Stimulated activated CD8-positive, alpha-beta memory T cell treated with anti-CD3 and anti-CD28 coated beads, Interleukin-4, amount 100 ng/mL, for 48 hours (primary cell): ENCODE measurements around the gene ASCC3.
"Not testable (repeated sequence)": the region's sequence is repeated elsewhere in the genome, so short reads cannot be mapped to it uniquely, and the experiment has no call there.

Experiments used
- DNase-seq: peaks from one replicate; pipeline ENCODE4 v3.0.0-alpha.2; 2020

Gene ASCC3

GRCh38 chr6:100712997-100713396 lies 168.1 kb downstream of the ASCC3 start:
- DNase-seq: no peak

DNA sequence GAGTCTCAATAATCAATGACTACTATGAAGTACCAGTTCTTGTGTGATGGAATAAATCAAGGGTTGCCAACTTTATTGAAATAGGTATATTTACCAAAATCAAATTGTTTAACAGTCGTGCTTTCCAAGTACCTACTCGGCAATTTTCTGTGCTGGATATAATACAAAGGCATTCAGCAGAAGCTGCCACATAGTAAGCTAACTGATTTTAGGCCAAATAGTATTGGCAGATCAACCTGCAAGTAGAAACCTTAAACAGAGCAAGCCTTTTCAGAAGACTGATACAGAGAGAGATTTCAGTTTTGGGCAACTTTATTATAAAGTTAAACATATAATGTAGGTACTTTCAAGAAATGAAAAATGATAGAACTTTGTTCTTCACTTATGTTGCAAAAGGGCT lies 174.6 kb downstream of the ASCC3 start:
- no peak for DNase-seq

DNA sequence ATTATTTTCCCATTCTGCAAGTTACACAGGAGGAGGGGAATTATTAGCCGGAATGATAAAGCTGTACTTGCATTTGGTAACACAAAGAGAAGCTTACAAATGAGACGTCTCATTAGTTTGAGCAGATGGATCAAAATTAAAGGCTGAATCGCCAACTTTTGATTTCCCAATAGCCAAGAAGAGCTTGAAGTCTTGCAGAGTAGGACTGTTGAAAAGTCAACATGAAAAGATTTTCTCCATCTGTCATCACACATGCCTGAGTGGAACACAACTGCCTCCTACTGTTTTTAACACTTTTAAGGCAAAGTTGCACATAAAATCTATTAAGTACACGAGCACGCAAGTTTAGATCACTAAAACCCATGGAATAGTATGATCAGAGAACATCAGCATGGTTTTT lies 176.2 kb downstream of the ASCC3 start:
- no peak for DNase-seq

DNA sequence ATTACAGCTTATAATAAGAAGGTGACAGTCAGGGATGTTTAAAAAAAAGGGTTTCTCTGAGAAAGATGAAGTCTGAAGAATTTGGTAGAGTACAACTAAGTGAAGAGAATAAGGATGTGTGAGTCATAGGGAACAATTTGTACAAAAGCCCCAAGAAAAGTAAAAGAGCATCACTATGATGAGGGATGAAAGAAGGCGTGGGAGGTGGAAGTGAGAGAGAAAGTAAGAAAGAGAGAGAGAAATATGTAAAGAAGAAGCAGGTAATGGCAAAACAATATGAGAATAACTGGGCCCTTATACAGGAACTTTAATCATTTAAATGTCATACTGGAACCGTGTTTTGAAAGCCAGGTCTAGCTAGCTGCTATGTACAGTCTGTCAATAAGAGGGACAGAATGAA lies 179.4 kb downstream of the ASCC3 start:
- no peak for DNase-seq

GRCh38 chr6:100700009-100700408 lies 181.1 kb downstream of the ASCC3 start:
- DNase-seq: no peak

DNA sequence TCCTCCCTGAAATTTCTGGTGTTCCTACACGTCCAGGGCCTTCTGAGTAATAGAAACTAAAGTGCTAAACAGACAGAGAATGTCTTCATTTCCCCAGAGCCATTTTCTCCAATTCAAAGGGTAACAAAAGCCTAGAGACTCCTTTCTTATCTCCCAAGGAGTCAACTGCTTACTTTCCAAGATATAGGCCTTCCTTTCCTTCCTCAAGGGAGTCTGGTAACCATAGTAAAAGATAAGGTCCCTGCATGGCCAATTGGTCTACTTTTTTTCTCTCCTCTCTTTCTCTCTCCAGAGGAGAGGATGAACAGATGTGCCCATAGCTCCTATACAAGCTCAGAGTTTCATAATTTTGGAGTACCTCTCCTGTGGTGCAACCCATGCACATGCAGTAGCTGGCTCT lies 185.7 kb downstream of the ASCC3 start:
- DNase-seq: no peak

DNA sequence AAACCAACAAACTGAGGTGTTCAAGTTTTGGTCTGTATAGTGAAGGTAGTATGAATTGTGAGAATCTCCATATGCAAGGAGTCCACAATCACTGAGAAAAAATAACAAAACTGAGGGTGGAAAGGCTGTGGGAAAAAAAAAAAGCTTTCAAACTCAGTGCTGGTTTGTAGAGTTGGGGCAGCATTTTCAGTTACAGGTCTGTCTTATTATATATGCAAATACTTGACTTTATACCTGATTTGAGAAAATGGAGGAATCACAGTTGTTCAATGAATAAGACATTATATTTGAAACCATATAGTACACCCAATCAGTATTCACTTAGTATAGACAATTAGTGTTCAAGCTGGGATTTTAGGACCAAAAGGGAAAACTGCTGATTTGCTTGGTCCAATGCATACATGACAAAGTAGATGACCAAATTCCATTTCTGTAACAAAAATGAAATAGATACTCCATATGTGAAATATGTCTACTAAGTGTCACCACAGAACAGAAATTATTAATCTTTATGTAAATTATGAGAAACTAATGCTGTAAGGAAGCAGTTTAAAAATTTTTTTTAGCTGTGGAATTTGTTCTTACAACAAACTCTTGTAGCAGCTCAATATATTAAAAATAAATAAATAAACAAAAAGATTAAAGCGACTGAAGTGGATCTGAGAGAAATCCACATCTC lies 187.7 kb downstream of the ASCC3 start:
- no peak for DNase-seq

- no peak for DNase-seq
Observed at GRCh38 chr6:100691972-100692371, 189.2 kb downstream of the ASCC3 start.

DNA sequence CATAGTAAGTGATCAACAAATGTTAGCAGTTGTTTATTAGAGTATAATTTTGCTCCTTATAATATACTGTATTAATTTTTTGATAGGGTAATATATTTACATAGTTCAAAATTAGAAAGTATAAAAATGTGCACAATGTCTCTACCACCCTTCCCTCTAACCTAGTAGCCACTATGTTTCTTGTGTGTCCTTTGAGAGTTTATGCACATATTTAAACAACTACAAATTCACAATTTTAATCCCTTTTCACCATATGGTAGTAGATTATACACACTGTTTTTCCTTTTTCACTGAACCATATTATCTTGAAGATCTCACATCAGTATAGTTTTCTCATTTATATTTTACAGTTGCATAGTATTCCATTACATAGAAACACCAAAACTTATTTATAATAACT lies 194.9 kb downstream of the ASCC3 start:
- no peak for DNase-seq

DNA sequence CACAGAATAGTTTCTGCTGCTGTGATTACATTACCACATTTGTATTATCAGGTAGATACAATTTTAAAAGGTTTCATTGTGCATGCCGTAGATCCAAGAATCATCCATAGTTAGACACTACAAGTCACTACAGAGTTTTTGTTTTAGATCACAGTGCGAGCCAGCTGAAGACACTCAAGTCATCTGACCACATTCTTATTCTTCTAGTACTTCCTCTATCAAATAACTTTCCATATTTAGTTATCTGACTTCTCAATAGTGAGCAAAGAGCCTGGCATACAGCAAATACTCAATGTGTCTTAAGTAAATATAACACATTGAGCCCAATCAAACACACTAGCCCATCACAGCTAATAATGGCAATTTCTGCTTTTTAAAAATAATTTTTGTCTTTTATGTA lies 195.4 kb downstream of the ASCC3 start:
- no peak for DNase-seq

DNA sequence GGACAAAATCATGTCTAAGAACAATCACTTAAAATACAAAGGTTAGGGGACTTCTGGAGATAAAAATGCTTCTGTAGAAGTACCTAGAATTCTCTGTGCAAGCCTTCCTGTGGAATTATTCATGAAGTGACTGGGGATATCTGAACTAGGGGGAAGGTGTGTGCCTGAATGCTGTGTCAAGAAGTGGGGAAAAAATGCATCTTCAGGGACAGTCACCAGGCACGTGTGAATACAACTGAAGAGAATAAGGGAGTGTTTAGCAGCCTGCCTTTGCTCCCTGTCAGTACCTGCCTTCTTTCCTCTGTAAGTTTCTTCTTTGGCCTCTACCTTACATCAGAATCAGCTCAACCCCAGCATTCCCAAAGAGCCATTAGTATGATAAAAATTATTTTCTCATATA lies 201.0 kb downstream of the ASCC3 start:
- no peak for DNase-seq

- DNase-seq: no peak
Observed at GRCh38 chr6:100678027-100678426, 203.1 kb downstream of the ASCC3 start.

DNA sequence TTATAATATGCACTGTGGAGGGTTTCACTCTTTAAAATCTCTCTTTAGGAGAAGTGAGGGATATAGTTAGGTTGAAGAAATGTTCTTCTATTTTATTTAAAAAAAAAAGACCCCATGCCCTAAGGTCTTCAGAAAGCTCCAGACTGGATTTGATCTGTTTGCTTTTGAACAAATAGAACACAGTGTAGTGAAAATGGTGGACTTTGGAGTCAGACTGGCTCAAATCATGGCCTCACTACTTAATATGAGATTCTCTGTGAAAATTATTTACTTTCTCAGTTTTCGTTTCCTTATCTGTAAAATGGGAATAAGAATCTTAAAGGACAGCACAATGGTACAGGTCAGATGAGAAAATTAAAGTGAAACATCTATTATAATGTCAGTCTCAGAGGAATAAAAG lies 203.9 kb downstream of the ASCC3 start:
- no peak for DNase-seq

DNA sequence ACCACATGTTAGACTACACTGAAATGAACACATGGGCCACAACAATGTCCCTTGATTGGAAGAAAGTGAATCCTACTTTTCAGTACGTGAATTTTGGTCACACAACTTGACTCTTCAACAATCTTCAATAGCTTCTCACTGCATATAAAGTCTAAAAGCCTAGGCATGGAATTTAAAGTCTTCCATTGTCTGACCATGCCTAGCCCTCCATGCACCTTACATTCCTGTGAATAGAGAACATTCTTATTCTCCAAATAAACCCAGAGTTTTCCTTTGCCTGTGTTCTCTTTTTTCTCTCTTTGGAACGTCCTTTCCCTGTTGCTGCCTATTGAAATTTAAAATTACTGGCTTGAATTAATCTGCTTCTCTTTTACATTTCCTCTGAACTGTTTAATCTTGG lies 207.5 kb downstream of the ASCC3 start:
- DNase-seq: no peak

GRCh38 chr6:100671740-100672139 lies 209.4 kb downstream of the ASCC3 start:
- DNase-seq: no peak

DNA sequence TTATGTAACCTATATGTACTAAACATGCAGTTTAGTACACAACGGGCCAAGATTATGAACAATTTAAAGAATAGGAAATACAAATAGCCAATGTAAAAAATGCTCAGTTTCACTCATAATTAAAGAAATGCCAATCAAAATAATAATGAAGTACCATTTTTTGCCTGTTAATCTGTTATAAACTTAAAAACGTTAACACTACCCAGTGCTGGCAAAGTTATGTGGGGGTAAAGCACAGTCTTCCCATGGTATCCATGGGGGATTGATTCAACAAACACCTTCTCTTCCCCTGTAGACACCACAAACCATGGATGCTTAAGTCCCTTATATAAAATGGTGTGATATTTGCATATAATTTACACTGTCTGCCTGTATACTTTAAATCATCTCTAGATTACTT lies 211.1 kb downstream of the ASCC3 start:
- DNase-seq: no peak

- no peak for DNase-seq
Observed at GRCh38 chr6:100665041-100665380, 216.1 kb downstream of the ASCC3 start.

DNA sequence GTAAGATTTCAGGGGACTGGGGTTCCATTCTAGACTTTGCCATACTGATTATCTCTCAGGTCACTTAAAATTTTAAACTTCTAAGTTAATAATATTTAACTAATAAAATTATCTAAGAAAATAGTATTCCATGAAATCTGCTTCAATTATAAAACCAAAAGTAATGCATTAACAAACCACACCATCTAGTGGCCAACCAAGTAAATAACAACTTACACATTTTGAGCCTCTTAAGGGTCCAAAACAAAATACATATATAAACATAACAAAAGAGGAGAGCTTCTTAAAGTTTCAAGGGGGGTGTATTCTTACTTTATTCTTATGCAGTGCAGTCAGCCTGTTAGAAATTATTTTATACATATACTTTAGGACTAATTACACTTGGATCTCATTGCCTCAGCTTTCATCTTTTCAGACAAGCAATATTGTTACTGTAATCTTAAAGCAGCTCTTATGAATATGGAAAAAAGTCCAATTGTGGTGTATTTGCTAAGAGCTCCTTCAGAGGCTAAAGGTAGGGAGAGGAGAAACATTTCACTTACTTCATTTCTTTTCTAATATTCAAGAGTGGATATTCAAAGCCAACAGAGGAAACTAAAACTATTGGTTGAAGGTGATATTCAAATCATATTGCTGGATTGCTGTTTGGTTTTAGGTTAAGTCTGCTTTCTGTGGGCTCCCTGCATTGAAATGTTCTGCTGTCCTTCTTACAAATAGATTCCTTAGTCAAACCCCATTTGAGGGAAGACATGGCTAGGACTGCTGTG lies 216.7 kb downstream of the ASCC3 start:
- DNase-seq: no peak

- no peak for DNase-seq
Observed at GRCh38 chr6:100663219-100663863, 217.8 kb downstream of the ASCC3 start.

- no peak for DNase-seq
Observed at GRCh38 chr6:100662264-100662663, 218.9 kb downstream of the ASCC3 start.

DNA sequence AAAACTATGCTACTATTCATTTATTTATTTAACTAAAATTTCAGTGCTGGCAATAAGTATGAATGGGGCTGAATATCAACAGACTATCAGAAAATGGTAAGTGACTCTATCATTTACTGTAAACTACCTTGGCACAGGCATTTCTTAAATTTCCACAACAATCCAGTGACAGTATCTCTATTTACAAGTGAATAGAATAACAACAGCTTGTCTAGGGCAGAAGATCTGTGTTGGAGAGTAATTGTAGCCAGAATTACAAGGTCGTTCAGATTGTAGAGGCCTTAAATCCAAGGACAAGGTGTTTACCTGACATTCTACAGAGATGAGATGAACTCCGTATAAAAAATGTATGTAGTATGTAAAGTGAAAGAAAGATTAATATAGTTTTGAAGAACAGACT lies 222.6 kb downstream of the ASCC3 start:
- DNase-seq: no peak

GRCh38 chr6:100657678-100658330 lies 223.3 kb downstream of the ASCC3 start:
- DNase-seq: no peak

DNA sequence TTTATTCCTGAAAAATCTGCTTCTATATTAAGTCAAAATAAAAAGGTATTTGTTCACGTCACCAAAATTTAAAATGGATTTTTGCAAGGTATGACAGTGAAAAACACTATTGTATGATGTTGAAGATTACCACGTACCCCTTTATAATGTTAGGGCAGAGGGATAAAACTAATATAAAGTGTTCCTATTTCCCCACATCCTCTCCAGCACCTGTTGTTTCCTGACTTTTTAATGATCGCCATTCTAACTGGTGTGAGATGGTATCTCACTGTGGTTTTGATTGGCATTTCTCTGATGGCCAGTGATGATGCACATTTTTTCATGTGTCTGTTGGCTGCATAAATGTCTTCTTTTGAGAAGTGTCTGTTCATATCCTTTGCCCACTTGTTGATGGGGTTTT lies 240.0 kb downstream of the ASCC3 start:
- not testable (repeated sequence) for DNase-seq
